Gastroesophageal sphincter (tissue), 3 donors: Measurements from ENCODE around the gene ADAMTS2.

ENCODE experiments used
- POLR2A ChIP-seq, 2 donors: fragments of 450-650 bp; IDR thresholded peaks; one replicate each; pipeline ENCODE4 v1.6.1; 2017; ENCODE audit warnings: antibody characterized with exemption in 2 of 2, mild to moderate bottlenecking in 2 of 2, moderate library complexity in 1 of 2
- POLR2AphosphoS5 ChIP-seq: sonication (generic); formaldehyde crosslinking; IDR thresholded peaks from one replicate; pipeline ENCODE4 v1.6.1; 2017; ENCODE audit warnings: antibody characterized with exemption
- TF ChIP-seq, protein P1 (sequence below), 4 experiments: fragments of 200-600 bp in 2 of 4; fragments of 450-650 bp in 2 of 4; sonication (generic) in 1 of 4; IDR thresholded peaks; one replicate each; pipeline ENCODE4 v1.5.1; 2017 to 2019; ENCODE audit warnings: antibody characterized with exemption in 4 of 4, mild to moderate bottlenecking in 2 of 4, moderate library complexity in 2 of 4

DNA sequence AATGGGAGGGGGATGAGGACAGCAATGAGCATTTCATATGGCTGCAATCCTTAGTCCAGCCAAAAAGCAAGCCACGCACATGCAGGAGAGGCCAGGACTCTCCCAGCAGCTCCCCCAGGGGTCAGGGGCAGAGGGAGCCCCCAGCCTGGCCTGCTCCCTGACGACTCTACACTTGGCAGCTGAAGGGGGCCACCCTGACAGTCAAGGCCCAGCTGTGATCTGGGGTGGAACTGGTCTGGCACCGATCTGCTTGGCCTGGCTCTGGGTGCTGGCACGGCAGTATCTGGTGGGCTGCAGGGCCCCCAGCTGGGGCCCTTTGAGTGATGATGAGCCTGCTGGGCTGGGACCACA is 118.1 kb downstream of the ADAMTS2 start:
- TF ChIP-seq, protein P1, sequence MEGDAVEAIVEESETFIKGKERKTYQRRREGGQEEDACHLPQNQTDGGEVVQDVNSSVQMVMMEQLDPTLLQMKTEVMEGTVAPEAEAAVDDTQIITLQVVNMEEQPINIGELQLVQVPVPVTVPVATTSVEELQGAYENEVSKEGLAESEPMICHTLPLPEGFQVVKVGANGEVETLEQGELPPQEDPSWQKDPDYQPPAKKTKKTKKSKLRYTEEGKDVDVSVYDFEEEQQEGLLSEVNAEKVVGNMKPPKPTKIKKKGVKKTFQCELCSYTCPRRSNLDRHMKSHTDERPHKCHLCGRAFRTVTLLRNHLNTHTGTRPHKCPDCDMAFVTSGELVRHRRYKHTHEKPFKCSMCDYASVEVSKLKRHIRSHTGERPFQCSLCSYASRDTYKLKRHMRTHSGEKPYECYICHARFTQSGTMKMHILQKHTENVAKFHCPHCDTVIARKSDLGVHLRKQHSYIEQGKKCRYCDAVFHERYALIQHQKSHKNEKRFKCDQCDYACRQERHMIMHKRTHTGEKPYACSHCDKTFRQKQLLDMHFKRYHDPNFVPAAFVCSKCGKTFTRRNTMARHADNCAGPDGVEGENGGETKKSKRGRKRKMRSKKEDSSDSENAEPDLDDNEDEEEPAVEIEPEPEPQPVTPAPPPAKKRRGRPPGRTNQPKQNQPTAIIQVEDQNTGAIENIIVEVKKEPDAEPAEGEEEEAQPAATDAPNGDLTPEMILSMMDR (IDR thresholded peaks at IDR 0.05), result no peak
- TF ChIP-seq POLR2AphosphoS5 (no peak), POLR2A (IDR thresholded peaks at IDR 0.05) (no peak)
